GM12801 (cell line): ENCODE results near the gene TNFAIP1.

Experiments
- CTCF ChIP-seq: IDR thresholded peaks from one replicate; pipeline ENCODE4 v1.5.1; 2011; ENCODE audit warnings: control low read depth; ENCODE audit not compliant: insufficient read length; ENCODE audit errors: extremely low read depth

TNFAIP1 gene

GRCh38 chr17:28319598-28319935 lies 16.0 kb upstream of the TNFAIP1 start:
- TF ChIP-seq CTCF, result no peak

GRCh38 chr17:28320215-28321061 lies 15.1 kb upstream of the TNFAIP1 start:
- TF ChIP-seq CTCF, result no peak

- TF ChIP-seq CTCF, result no peak
Measured at GRCh38 chr17:28324267-28324745, 11.3 kb upstream of the TNFAIP1 start.

- TF ChIP-seq CTCF, result no peak
Measured at GRCh38 chr17:28324781-28325180, 10.8 kb upstream of the TNFAIP1 start.

GRCh38 chr17:28325211-28325610 lies 10.3 kb upstream of the TNFAIP1 start:
- no peak for TF ChIP-seq CTCF

- no peak for TF ChIP-seq CTCF
Measured at GRCh38 chr17:28326114-28326513, 9.4 kb upstream of the TNFAIP1 start.

- TF ChIP-seq CTCF, result no peak
Measured at GRCh38 chr17:28327031-28327607, 8.4 kb upstream of the TNFAIP1 start.
